ENCODE results near the gene FBXO5. TPM values are rescaled to one million over a fixed set of nuclear protein-coding genes. Genes with fewer than 3 reads are reported as not detected.

The FBXO5 gene
- total and polyA plus RNA-seq, 4 donors = 1.5 to 32.1 (median 1.8) TPM

- TF ChIP-seq ZBTB33 (IDR thresholded peaks at IDR 0.05) (no peak), FOXA1 (IDR thresholded peaks at IDR 0.05) (no peak), RAD21 (IDR thresholded peaks at IDR 0.05) (no peak), MAX (IDR thresholded peaks at IDR 0.05) (no peak)
These were observed 2.2 kb downstream of the FBXO5 start (continued) for GRCh38 chr6:152980656-152981055.

- peaks cover 8 to 21% (median 12%) of the 10 kb centered on the region in 4 donors for H3K4me1 ChIP-seq (ENCODE audit: control insufficient read depth in 4 of 4, insufficient read depth in 4 of 4, low read length in 3 of 4)
- peaks cover 0 to 4% (median 1%) of the 10 kb centered on the region in 4 donors for H3K36me3 ChIP-seq (ENCODE audit: control insufficient read depth in 4 of 4, insufficient read depth in 3 of 4, low read depth in 1 of 4, low read length in 3 of 4)
- no peak for TF ChIP-seq FOXA2 (IDR thresholded peaks at IDR 0.05)
- TF ChIP-seq HNF4A (conservative IDR thresholded peaks at IDR 0.05) = no peak
- TF ChIP-seq GABPA (IDR thresholded peaks at IDR 0.05 in 1 of 2, conservative IDR thresholded peaks at IDR 0.05 in 1 of 2) = no peak
- no peak for TF ChIP-seq HNF4G (IDR thresholded peaks at IDR 0.05)
- no peak for TF ChIP-seq FOXA1 (IDR thresholded peaks at IDR 0.05)
- TF ChIP-seq NR2F2 (IDR thresholded peaks at IDR 0.05) = no peak
- no peak for TF ChIP-seq RXRA (IDR thresholded peaks at IDR 0.05)
- TF ChIP-seq MAX (IDR thresholded peaks at IDR 0.05) = no peak
- no peak for TF ChIP-seq EGR1 (IDR thresholded peaks at IDR 0.05; ENCODE audit: low read depth in 2 of 2)
- TF ChIP-seq JUND (IDR thresholded peaks at IDR 0.05) = no peak
- no peak for TF ChIP-seq ZBTB33 (IDR thresholded peaks at IDR 0.05)
- no peak for TF ChIP-seq SP1 (IDR thresholded peaks at IDR 0.05)
- no peak for TF ChIP-seq TAF1 (conservative IDR thresholded peaks at IDR 0.05)
- TF ChIP-seq YY1 (IDR thresholded peaks at IDR 0.05) = no peak
- TF ChIP-seq CTCF (IDR thresholded peaks at IDR 0.05; ENCODE audit: low read depth, low read length, missing input control) = no peak
- no peak for TF ChIP-seq REST (IDR thresholded peaks at IDR 0.05)
- no peak for TF ChIP-seq RAD21 (IDR thresholded peaks at IDR 0.05)
- no peak for TF ChIP-seq ATF3 (IDR thresholded peaks at IDR 0.05)
- 86% methylated on average over 1 of the region's 1 CpG for WGBS
- no peak overlapping the region for H3K4me3 ChIP-seq (ENCODE audit: low read depth in 1 of 3, low read length in 3 of 3)
- DNase-seq (ENCODE audit: low spot score) = no peak
- H3K9ac ChIP-seq (ENCODE audit: low read depth in 1 of 2, low read length in 2 of 2) = no peak overlapping the region
- no peaks in the 10 kb centered on the region for H3K9me3 ChIP-seq (ENCODE audit: control insufficient read depth in 4 of 4, low read length in 3 of 4)
- no peak overlapping the region for H3K27ac ChIP-seq (ENCODE audit: low read depth in 1 of 2, low read length in 2 of 2)
- no peaks in the 10 kb centered on the region for H3K27me3 ChIP-seq (ENCODE audit: control insufficient read depth in 4 of 4, insufficient read depth in 4 of 4, low read length in 3 of 4)
These were observed 3.7 kb downstream of the FBXO5 start for GRCh38 chr6:152979116-152979515.
